NT2/D1 (cell line): ENCODE data around the gene BMPR1B.

Experiments used
- YY1 ChIP-seq: IDR thresholded peaks from 2 replicates; pipeline ENCODE4 v1.6.1; 2011; ENCODE audit not compliant: insufficient read length, insufficient read depth
- ZNF274 ChIP-seq: IDR thresholded peaks from 2 replicates; pipeline ENCODE4 v1.6.1; 2011; ENCODE audit warnings: mild to moderate bottlenecking, low read depth, low read length

GRCh38 chr4:95045429-95045828, 287.7 kb downstream of the BMPR1B start:
- no peak for TF ChIP-seq ZNF274
- no peak for TF ChIP-seq YY1
